ENCODE results near the gene SPATA17.

DNA sequence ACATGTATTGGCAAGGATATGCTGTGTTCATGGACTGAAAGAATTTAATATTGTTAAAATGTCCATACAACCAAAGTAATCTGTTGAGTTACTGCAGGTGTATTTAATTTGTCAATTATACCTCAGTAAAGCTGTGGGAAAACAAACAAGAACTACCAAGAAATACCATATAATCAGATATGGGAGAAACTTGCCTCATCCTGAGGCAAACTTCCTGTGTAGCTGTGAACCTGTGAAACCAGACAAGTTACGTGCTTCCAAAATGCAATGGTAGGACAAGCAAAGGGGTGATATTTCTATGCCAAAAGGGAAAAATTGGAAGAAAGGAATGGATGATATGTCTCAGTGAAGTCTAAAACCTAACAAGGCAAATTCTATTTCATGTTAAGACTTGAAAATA lies 174.6 kb downstream of the SPATA17 start:
- no peak for TF ChIP-seq POLR2A (IDR thresholded peaks at IDR 0.05)
- TF ChIP-seq, protein P1, sequence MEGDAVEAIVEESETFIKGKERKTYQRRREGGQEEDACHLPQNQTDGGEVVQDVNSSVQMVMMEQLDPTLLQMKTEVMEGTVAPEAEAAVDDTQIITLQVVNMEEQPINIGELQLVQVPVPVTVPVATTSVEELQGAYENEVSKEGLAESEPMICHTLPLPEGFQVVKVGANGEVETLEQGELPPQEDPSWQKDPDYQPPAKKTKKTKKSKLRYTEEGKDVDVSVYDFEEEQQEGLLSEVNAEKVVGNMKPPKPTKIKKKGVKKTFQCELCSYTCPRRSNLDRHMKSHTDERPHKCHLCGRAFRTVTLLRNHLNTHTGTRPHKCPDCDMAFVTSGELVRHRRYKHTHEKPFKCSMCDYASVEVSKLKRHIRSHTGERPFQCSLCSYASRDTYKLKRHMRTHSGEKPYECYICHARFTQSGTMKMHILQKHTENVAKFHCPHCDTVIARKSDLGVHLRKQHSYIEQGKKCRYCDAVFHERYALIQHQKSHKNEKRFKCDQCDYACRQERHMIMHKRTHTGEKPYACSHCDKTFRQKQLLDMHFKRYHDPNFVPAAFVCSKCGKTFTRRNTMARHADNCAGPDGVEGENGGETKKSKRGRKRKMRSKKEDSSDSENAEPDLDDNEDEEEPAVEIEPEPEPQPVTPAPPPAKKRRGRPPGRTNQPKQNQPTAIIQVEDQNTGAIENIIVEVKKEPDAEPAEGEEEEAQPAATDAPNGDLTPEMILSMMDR (IDR thresholded peaks at IDR 0.05): no peak
- TF ChIP-seq EP300 (IDR thresholded peaks at IDR 0.05): no peak
